ENCODE data around the gene AOPEP. TPM values are rescaled to one million over a fixed set of nuclear protein-coding genes. Genes with fewer than 3 reads are reported as not detected.

AOPEP gene
- total RNA-seq, 1 experiment from 2014 or later = 89.5 TPM

GRCh38 chr9:95103281-95103771 is 376.8 kb downstream of the AOPEP start:
- Mint-ChIP-seq H3K9me3 (ENCODE audit: low read depth, unreplicated experiment) (no peaks in the 10 kb centered on the region), H3K27ac (ENCODE audit: unreplicated experiment) (no peak overlapping the region), H3K4me3 (ENCODE audit: low read depth, unreplicated experiment) (no peak overlapping the region), H3K4me1 (ENCODE audit: low read depth, unreplicated experiment) (peaks cover 13% of the 10 kb centered on the region), H3K36me3 (ENCODE audit: insufficient read depth, unreplicated experiment) (peaks cover 46% of the 10 kb centered on the region), H3K27me3 (ENCODE audit: unreplicated experiment) (no peaks in the 10 kb centered on the region)
- CTCF ChIA-PET = no interaction called here
- BruUV-seq (replicated peaks) = no TSS peak
- intact Hi-C loops (cut with micrococcal nuclease; ENCODE audit: unreplicated experiment) = no loop called here
- no peak for TF ChIP-seq CTCF (IDR thresholded peaks at IDR 0.05; ENCODE audit: unreplicated experiment)
- no peak for DNase-seq

GRCh38 chr9:95103871-95104580 is 377.5 kb downstream of the AOPEP start:
- Mint-ChIP-seq H3K4me1 (ENCODE audit: low read depth, unreplicated experiment) (peaks cover 10% of the 10 kb centered on the region), H3K36me3 (ENCODE audit: insufficient read depth, unreplicated experiment) (peaks cover 48% of the 10 kb centered on the region), H3K9me3 (ENCODE audit: low read depth, unreplicated experiment) (no peaks in the 10 kb centered on the region)

GRCh38 chr9:95104581-95104960 is 378.1 kb downstream of the AOPEP start:
- BruUV-seq (replicated peaks) = no TSS peak
- H3K4me3 Mint-ChIP-seq (ENCODE audit: low read depth, unreplicated experiment) = no peak overlapping the region
- H3K36me3 Mint-ChIP-seq (ENCODE audit: insufficient read depth, unreplicated experiment) = peaks cover 46% of the 10 kb centered on the region
- H3K27me3 Mint-ChIP-seq (ENCODE audit: unreplicated experiment) = no peaks in the 10 kb centered on the region
- H3K4me1 Mint-ChIP-seq (ENCODE audit: low read depth, unreplicated experiment) = peaks cover 10% of the 10 kb centered on the region
- intact Hi-C loops (cut with micrococcal nuclease; ENCODE audit: unreplicated experiment) = no loop called here
- CTCF ChIA-PET = no interaction called here
- no peak for DNase-seq
- H3K9me3 Mint-ChIP-seq (ENCODE audit: low read depth, unreplicated experiment) = no peaks in the 10 kb centered on the region
- TF ChIP-seq CTCF (IDR thresholded peaks at IDR 0.05; ENCODE audit: unreplicated experiment) = no peak
- no peak overlapping the region for H3K27ac Mint-ChIP-seq (ENCODE audit: unreplicated experiment)

More at GRCh38 chr9:95103871-95104580, 377.5 kb downstream of the AOPEP start:
- no TSS peak for BruUV-seq (replicated peaks)
- intact Hi-C loops (cut with micrococcal nuclease; ENCODE audit: unreplicated experiment) = no loop called here
- Mint-ChIP-seq H3K27ac (ENCODE audit: unreplicated experiment) (no peak overlapping the region), H3K4me3 (ENCODE audit: low read depth, unreplicated experiment) (no peak overlapping the region), H3K27me3 (ENCODE audit: unreplicated experiment) (no peaks in the 10 kb centered on the region)
- no peak for DNase-seq
- CTCF ChIA-PET = no interaction called here
- no peak for TF ChIP-seq CTCF (IDR thresholded peaks at IDR 0.05; ENCODE audit: unreplicated experiment)

- Mint-ChIP-seq H3K9me3 (ENCODE audit: low read depth, unreplicated experiment) (no peaks in the 10 kb centered on the region), H3K36me3 (ENCODE audit: insufficient read depth, unreplicated experiment) (peaks cover 42% of the 10 kb centered on the region), H3K27ac (ENCODE audit: unreplicated experiment) (no peak overlapping the region), H3K27me3 (ENCODE audit: unreplicated experiment) (no peaks in the 10 kb centered on the region), H3K4me1 (ENCODE audit: low read depth, unreplicated experiment) (peaks cover 10% of the 10 kb centered on the region), H3K4me3 (ENCODE audit: low read depth, unreplicated experiment) (no peak overlapping the region)
- BruUV-seq (replicated peaks) = no TSS peak
- TF ChIP-seq CTCF (IDR thresholded peaks at IDR 0.05; ENCODE audit: unreplicated experiment) = no peak
- no peak for DNase-seq
- CTCF ChIA-PET = interaction anchor here (0.5 kb wide), 1 partner anchor 142 kb away, joined by 3 read pairs; no protein-coding TSS in a partner anchor
- intact Hi-C loops (cut with micrococcal nuclease; ENCODE audit: unreplicated experiment) = no loop called here
Observed at GRCh38 chr9:95104980-95105379, 378.5 kb downstream of the AOPEP start.
